WTC11 (cell line): ENCODE data around the gene LRRN1.

Experiments
- CREB1 ChIP-seq: sonication (generic); formaldehyde crosslinking; IDR thresholded peaks from 2 replicates; pipeline ENCODE4 v1.8.0; 2023; ENCODE audit warnings: mild to moderate bottlenecking, missing genetic modification reagents
- CREM ChIP-seq: sonication (generic); formaldehyde crosslinking; IDR thresholded peaks from 2 replicates; pipeline ENCODE4 v1.8.1; 2022; ENCODE audit warnings: mild to moderate bottlenecking, missing genetic modification reagents, moderate library complexity
- ESRRA ChIP-seq: sonication (generic); formaldehyde crosslinking; IDR thresholded peaks from 2 replicates; pipeline ENCODE4 v1.8.1; 2022; ENCODE audit warnings: mild to moderate bottlenecking, missing genetic modification reagents, borderline replicate concordance
- NR2C2 ChIP-seq: sonication (generic); formaldehyde crosslinking; IDR thresholded peaks from 2 replicates; pipeline ENCODE4 v1.8.0; 2022; ENCODE audit warnings: mild to moderate bottlenecking, missing genetic modification reagents
- SP1 ChIP-seq: sonication (generic); formaldehyde crosslinking; conservative IDR thresholded peaks from 2 replicates; pipeline ENCODE4 v1.8.1; 2022; ENCODE audit warnings: missing genetic modification reagents
- TCF7 ChIP-seq: sonication (generic); formaldehyde crosslinking; IDR thresholded peaks from 2 replicates; pipeline ENCODE4 v1.8.0; 2022; ENCODE audit warnings: mild to moderate bottlenecking, low read depth, missing genetic modification reagents, moderate library complexity
- ZNF232 ChIP-seq: sonication (generic); formaldehyde crosslinking; IDR thresholded peaks from 2 replicates; pipeline ENCODE4 v1.8.0; 2022; ENCODE audit warnings: mild to moderate bottlenecking, missing genetic modification reagents
- TF ChIP-seq, protein P1 (sequence below): fragments of 200-600 bp; IDR thresholded peaks from 2 replicates; pipeline ENCODE4 v1.8.0; 2022; ENCODE audit warnings: antibody characterized with exemption
- TF ChIP-seq, protein P2 (sequence below): sonication (generic); formaldehyde crosslinking; IDR thresholded peaks from 2 replicates; pipeline ENCODE4 v1.8.1; 2022; ENCODE audit warnings: mild to moderate bottlenecking, moderate library complexity, missing genetic modification reagents
- TF ChIP-seq, protein P3 (sequence below): sonication (generic); formaldehyde crosslinking; IDR thresholded peaks from 2 replicates; pipeline ENCODE4 v1.8.1; 2022; ENCODE audit warnings: missing genetic modification reagents, borderline replicate concordance
- TF ChIP-seq, protein P4 (sequence below): sonication (generic); formaldehyde crosslinking; IDR thresholded peaks from 2 replicates; pipeline ENCODE4 v1.8.1; 2023; ENCODE audit warnings: mild to moderate bottlenecking, missing genetic modification reagents, moderate library complexity
- TF ChIP-seq, protein P5 (sequence below): sonication (generic); formaldehyde crosslinking; IDR thresholded peaks from 2 replicates; pipeline ENCODE4 v1.8.1; 2023; ENCODE audit warnings: mild to moderate bottlenecking, missing genetic modification reagents, moderate library complexity
- TF ChIP-seq, protein P6 (sequence below): sonication (generic); formaldehyde crosslinking; IDR thresholded peaks from 2 replicates; pipeline ENCODE4 v1.8.1; 2022; ENCODE audit warnings: low read depth, missing genetic modification reagents, borderline replicate concordance

DNA sequence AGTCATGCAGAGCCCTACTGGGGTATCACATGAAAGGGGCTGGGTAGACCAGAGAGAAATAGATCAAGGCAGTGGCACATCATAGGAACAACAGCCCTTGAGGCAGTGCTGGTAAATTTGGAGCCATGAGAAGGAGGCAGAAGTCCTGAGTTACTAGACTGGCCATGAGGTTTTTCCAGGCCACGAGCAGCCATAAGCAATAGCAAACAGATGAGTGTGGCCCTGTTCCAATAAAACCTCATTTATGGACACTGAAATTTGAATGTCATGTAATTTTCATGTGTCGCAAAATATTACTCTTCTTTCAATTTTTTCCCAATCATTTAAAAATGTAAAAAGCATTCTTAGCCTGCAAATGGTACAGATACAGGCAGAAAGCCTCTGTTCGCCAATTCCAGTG lies 28.1 kb upstream of the LRRN1 start:
- TF ChIP-seq, protein P1, sequence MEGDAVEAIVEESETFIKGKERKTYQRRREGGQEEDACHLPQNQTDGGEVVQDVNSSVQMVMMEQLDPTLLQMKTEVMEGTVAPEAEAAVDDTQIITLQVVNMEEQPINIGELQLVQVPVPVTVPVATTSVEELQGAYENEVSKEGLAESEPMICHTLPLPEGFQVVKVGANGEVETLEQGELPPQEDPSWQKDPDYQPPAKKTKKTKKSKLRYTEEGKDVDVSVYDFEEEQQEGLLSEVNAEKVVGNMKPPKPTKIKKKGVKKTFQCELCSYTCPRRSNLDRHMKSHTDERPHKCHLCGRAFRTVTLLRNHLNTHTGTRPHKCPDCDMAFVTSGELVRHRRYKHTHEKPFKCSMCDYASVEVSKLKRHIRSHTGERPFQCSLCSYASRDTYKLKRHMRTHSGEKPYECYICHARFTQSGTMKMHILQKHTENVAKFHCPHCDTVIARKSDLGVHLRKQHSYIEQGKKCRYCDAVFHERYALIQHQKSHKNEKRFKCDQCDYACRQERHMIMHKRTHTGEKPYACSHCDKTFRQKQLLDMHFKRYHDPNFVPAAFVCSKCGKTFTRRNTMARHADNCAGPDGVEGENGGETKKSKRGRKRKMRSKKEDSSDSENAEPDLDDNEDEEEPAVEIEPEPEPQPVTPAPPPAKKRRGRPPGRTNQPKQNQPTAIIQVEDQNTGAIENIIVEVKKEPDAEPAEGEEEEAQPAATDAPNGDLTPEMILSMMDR, result no peak
- TF ChIP-seq SP1 (no peak), ESRRA (no peak), TCF7 (CRISPR knock-in tag) (no peak), CREB1 (CRISPR knock-in tag) (no peak), NR2C2 (no peak), CREM (CRISPR knock-in tag) (no peak), ZNF232 (CRISPR knock-in tag) (no peak)
- TF ChIP-seq, protein P2, sequence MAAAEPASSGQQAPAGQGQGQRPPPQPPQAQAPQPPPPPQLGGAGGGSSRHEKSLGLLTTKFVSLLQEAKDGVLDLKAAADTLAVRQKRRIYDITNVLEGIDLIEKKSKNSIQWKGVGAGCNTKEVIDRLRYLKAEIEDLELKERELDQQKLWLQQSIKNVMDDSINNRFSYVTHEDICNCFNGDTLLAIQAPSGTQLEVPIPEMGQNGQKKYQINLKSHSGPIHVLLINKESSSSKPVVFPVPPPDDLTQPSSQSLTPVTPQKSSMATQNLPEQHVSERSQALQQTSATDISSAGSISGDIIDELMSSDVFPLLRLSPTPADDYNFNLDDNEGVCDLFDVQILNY (CRISPR knock-in tag), result no peak
- TF ChIP-seq, protein P3, sequence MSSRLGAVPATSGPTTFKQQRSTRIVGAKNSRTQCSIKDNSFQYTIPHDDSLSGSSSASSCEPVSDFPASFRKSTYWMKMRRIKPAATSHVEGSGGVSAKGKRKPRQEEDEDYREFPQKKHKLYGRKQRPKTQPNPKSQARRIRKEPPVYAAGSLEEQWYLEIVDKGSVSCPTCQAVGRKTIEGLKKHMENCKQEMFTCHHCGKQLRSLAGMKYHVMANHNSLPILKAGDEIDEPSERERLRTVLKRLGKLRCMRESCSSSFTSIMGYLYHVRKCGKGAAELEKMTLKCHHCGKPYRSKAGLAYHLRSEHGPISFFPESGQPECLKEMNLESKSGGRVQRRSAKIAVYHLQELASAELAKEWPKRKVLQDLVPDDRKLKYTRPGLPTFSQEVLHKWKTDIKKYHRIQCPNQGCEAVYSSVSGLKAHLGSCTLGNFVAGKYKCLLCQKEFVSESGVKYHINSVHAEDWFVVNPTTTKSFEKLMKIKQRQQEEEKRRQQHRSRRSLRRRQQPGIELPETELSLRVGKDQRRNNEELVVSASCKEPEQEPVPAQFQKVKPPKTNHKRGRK (CRISPR knock-in tag), result no peak
- TF ChIP-seq, protein P4, sequence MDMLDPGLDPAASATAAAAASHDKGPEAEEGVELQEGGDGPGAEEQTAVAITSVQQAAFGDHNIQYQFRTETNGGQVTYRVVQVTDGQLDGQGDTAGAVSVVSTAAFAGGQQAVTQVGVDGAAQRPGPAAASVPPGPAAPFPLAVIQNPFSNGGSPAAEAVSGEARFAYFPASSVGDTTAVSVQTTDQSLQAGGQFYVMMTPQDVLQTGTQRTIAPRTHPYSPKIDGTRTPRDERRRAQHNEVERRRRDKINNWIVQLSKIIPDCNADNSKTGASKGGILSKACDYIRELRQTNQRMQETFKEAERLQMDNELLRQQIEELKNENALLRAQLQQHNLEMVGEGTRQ (CRISPR knock-in tag), result no peak
- TF ChIP-seq, protein P5, sequence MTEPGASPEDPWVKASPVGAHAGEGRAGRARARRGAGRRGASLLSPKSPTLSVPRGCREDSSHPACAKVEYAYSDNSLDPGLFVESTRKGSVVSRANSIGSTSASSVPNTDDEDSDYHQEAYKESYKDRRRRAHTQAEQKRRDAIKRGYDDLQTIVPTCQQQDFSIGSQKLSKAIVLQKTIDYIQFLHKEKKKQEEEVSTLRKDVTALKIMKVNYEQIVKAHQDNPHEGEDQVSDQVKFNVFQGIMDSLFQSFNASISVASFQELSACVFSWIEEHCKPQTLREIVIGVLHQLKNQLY (CRISPR knock-in tag), result no peak
- TF ChIP-seq, protein P6, sequence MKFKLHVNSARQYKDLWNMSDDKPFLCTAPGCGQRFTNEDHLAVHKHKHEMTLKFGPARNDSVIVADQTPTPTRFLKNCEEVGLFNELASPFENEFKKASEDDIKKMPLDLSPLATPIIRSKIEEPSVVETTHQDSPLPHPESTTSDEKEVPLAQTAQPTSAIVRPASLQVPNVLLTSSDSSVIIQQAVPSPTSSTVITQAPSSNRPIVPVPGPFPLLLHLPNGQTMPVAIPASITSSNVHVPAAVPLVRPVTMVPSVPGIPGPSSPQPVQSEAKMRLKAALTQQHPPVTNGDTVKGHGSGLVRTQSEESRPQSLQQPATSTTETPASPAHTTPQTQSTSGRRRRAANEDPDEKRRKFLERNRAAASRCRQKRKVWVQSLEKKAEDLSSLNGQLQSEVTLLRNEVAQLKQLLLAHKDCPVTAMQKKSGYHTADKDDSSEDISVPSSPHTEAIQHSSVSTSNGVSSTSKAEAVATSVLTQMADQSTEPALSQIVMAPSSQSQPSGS, result no peak
